Tibial artery (tissue), 4 donors: ENCODE results near the gene SMIM35.

Experiments
- DNase-seq, 2 donors: peaks; one replicate each; pipeline ENCODE4 v3.0.0-alpha.2; 2019
- H3K27ac ChIP-seq, 2 donors: fragments of 200-600 bp; sonication (generic) in 1 of 2; 1 replicate in 1 of 2; 2 replicates in 1 of 2; pipeline ENCODE4 v1.5.1; 2018 to 2019; ENCODE audit warnings: mild to moderate bottlenecking in 1 of 2
- H3K27me3 ChIP-seq, 2 donors: fragments of 200-600 bp; sonication (generic) in 1 of 2; one replicate each; pipeline versions ENCODE4 v1.5.1 to v1.6.0; 2016 to 2019
- H3K36me3 ChIP-seq, 3 donors: fragments of 200-600 bp; sonication (generic) in 2 of 3; one replicate each; pipeline ENCODE4 v1.5.1; 2016 to 2019; ENCODE audit warnings: mild to moderate bottlenecking in 2 of 3
- H3K4me1 ChIP-seq, 4 donors: fragments of 200-600 bp; sonication (generic) in 2 of 4; 1 replicate in 3 of 4; 2 replicates in 1 of 4; pipeline ENCODE4 v1.5.1; 2016 to 2019
- H3K4me3 ChIP-seq, 2 donors: fragments of 200-600 bp; sonication (generic) in 1 of 2; 1 replicate in 1 of 2; 2 replicates in 1 of 2; pipeline ENCODE4 v1.5.1; 2018 to 2019; ENCODE audit warnings: mild to moderate bottlenecking in 2 of 2
- H3K9me3 ChIP-seq, 3 donors: fragments of 200-600 bp; sonication (generic) in 1 of 3; one replicate each; pipeline ENCODE4 v1.5.1; 2016 to 2019
- CTCF ChIP-seq, 2 experiments: fragments of 200-600 bp in 1 of 2; fragments of 450-650 bp in 1 of 2; IDR thresholded peaks; one replicate each; pipeline ENCODE4 v1.5.1; 2017 to 2019; ENCODE audit warnings: antibody characterized with exemption in 2 of 2, mild to moderate bottlenecking in 1 of 2, moderate library complexity in 1 of 2
- intact Hi-C: fragments of 100-400 bp; cut with DNase I; formaldehyde crosslinking; loops from one replicate; pipeline ENCODE4 v1.15.0; 2023; ENCODE audit warnings: low total_unique reads

The SMIM35 gene

GRCh38 chr11:117958949-117959348 is 127.8 kb downstream of the SMIM35 start:
- no peak for DNase-seq
- Histone ChIP-seq H3K27me3 (peaks cover 0 to 9% of the 10 kb centered on the region in 2 donors), H3K36me3 (no peaks in the 10 kb centered on the region), H3K9me3 (peaks cover 0 to 6% (median 0%) of the 10 kb centered on the region in 3 donors), H3K27ac (no peak overlapping the region), H3K4me3 (no peak overlapping the region), H3K4me1 (no peaks in the 10 kb centered on the region)
- intact Hi-C loops, result no loop called here
- no peak for TF ChIP-seq CTCF (IDR thresholded peaks at IDR 0.05)
